ENCODE measurements around the gene SMPD3.

SMPD3 gene

GRCh38 chr16:68376590-68376989 is 71.7 kb downstream of the SMPD3 start:
- H3K27me3 ChIP-seq (ENCODE audit: control insufficient read depth, insufficient read depth, low read length) = no peaks in the 10 kb centered on the region
- H3K4me3 ChIP-seq (ENCODE audit: low read depth, low read length) = no peak overlapping the region
- no peaks in the 10 kb centered on the region for H3K4me1 ChIP-seq (ENCODE audit: control insufficient read depth, insufficient read depth, low read length)
- H3K9me3 ChIP-seq (ENCODE audit: control insufficient read depth, insufficient read depth, low read length) = no peaks in the 10 kb centered on the region
- H3K36me3 ChIP-seq (ENCODE audit: control insufficient read depth, insufficient read depth, low read length) = no peaks in the 10 kb centered on the region
- no peak overlapping the region for H3K9ac ChIP-seq (ENCODE audit: low read depth, low read length)

- no peaks in the 10 kb centered on the region for H3K4me1 ChIP-seq (ENCODE audit: control insufficient read depth, insufficient read depth, low read length)
- no peaks in the 10 kb centered on the region for H3K27me3 ChIP-seq (ENCODE audit: control insufficient read depth, insufficient read depth, low read length)
- no peaks in the 10 kb centered on the region for H3K36me3 ChIP-seq (ENCODE audit: control insufficient read depth, insufficient read depth, low read length)
- H3K9me3 ChIP-seq (ENCODE audit: control insufficient read depth, insufficient read depth, low read length) = no peaks in the 10 kb centered on the region
- H3K4me3 ChIP-seq (ENCODE audit: low read depth, low read length) = no peak overlapping the region
- H3K9ac ChIP-seq (ENCODE audit: low read depth, low read length) = no peak overlapping the region
Observed at GRCh38 chr16:68375801-68376536, 72.3 kb downstream of the SMPD3 start.

GRCh38 chr16:68374961-68375660 is 73.2 kb downstream of the SMPD3 start:
- H3K9ac ChIP-seq (ENCODE audit: low read depth, low read length) = no peak overlapping the region
- H3K27me3 ChIP-seq (ENCODE audit: control insufficient read depth, insufficient read depth, low read length) = no peaks in the 10 kb centered on the region
- no peak overlapping the region for H3K4me3 ChIP-seq (ENCODE audit: low read depth, low read length)
- no peaks in the 10 kb centered on the region for H3K4me1 ChIP-seq (ENCODE audit: control insufficient read depth, insufficient read depth, low read length)
- H3K9me3 ChIP-seq (ENCODE audit: control insufficient read depth, insufficient read depth, low read length) = no peaks in the 10 kb centered on the region
- H3K36me3 ChIP-seq (ENCODE audit: control insufficient read depth, insufficient read depth, low read length) = no peaks in the 10 kb centered on the region

GRCh38 chr16:68374246-68374805 is 74.0 kb downstream of the SMPD3 start:
- Histone ChIP-seq H3K4me1 (ENCODE audit: control insufficient read depth, insufficient read depth, low read length) (no peaks in the 10 kb centered on the region), H3K9ac (ENCODE audit: low read depth, low read length) (no peak overlapping the region), H3K36me3 (ENCODE audit: control insufficient read depth, insufficient read depth, low read length) (no peaks in the 10 kb centered on the region), H3K27me3 (ENCODE audit: control insufficient read depth, insufficient read depth, low read length) (no peaks in the 10 kb centered on the region), H3K9me3 (ENCODE audit: control insufficient read depth, insufficient read depth, low read length) (no peaks in the 10 kb centered on the region), H3K4me3 (ENCODE audit: low read depth, low read length) (no peak overlapping the region)

- Histone ChIP-seq H3K36me3 (ENCODE audit: control insufficient read depth, insufficient read depth, low read length) (no peaks in the 10 kb centered on the region), H3K4me3 (ENCODE audit: low read depth, low read length) (no peak overlapping the region), H3K27me3 (ENCODE audit: control insufficient read depth, insufficient read depth, low read length) (no peaks in the 10 kb centered on the region), H3K4me1 (ENCODE audit: control insufficient read depth, insufficient read depth, low read length) (no peaks in the 10 kb centered on the region), H3K9ac (ENCODE audit: low read depth, low read length) (no peak overlapping the region), H3K9me3 (ENCODE audit: control insufficient read depth, insufficient read depth, low read length) (no peaks in the 10 kb centered on the region)
Observed at GRCh38 chr16:68373528-68374245, 74.6 kb downstream of the SMPD3 start.

- Histone ChIP-seq H3K9ac (ENCODE audit: low read depth, low read length) (no peak overlapping the region), H3K36me3 (ENCODE audit: control insufficient read depth, insufficient read depth, low read length) (no peaks in the 10 kb centered on the region), H3K9me3 (ENCODE audit: control insufficient read depth, insufficient read depth, low read length) (no peaks in the 10 kb centered on the region), H3K27me3 (ENCODE audit: control insufficient read depth, insufficient read depth, low read length) (no peaks in the 10 kb centered on the region), H3K4me3 (ENCODE audit: low read depth, low read length) (no peak overlapping the region), H3K4me1 (ENCODE audit: control insufficient read depth, insufficient read depth, low read length) (no peaks in the 10 kb centered on the region)
Observed at GRCh38 chr16:68372806-68373205, 75.5 kb downstream of the SMPD3 start.

- Histone ChIP-seq H3K27me3 (ENCODE audit: control insufficient read depth, insufficient read depth, low read length) (no peaks in the 10 kb centered on the region), H3K9ac (ENCODE audit: low read depth, low read length) (no peak overlapping the region), H3K36me3 (ENCODE audit: control insufficient read depth, insufficient read depth, low read length) (no peaks in the 10 kb centered on the region), H3K4me1 (ENCODE audit: control insufficient read depth, insufficient read depth, low read length) (no peaks in the 10 kb centered on the region), H3K4me3 (ENCODE audit: low read depth, low read length) (no peak overlapping the region), H3K9me3 (ENCODE audit: control insufficient read depth, insufficient read depth, low read length) (no peaks in the 10 kb centered on the region)
Observed at GRCh38 chr16:68372381-68372720, 76.0 kb downstream of the SMPD3 start.

GRCh38 chr16:68371706-68372380 is 76.5 kb downstream of the SMPD3 start:
- Histone ChIP-seq H3K4me3 (ENCODE audit: low read depth, low read length) (no peak overlapping the region), H3K9ac (ENCODE audit: low read depth, low read length) (no peak overlapping the region), H3K36me3 (ENCODE audit: control insufficient read depth, insufficient read depth, low read length) (no peaks in the 10 kb centered on the region), H3K9me3 (ENCODE audit: control insufficient read depth, insufficient read depth, low read length) (no peaks in the 10 kb centered on the region), H3K27me3 (ENCODE audit: control insufficient read depth, insufficient read depth, low read length) (no peaks in the 10 kb centered on the region), H3K4me1 (ENCODE audit: control insufficient read depth, insufficient read depth, low read length) (no peaks in the 10 kb centered on the region)

- no peak overlapping the region for H3K4me3 ChIP-seq (ENCODE audit: low read depth, low read length)
Observed at GRCh38 chr16:68371276-68371651, 77.0 kb downstream of the SMPD3 start.

GRCh38 chr16:68370581-68371275 is 77.6 kb downstream of the SMPD3 start:
- no peaks in the 10 kb centered on the region for H3K4me1 ChIP-seq (ENCODE audit: control insufficient read depth, insufficient read depth, low read length)
- no peaks in the 10 kb centered on the region for H3K9me3 ChIP-seq (ENCODE audit: control insufficient read depth, insufficient read depth, low read length)
- H3K9ac ChIP-seq (ENCODE audit: low read depth, low read length) = no peak overlapping the region
- no peaks in the 10 kb centered on the region for H3K27me3 ChIP-seq (ENCODE audit: control insufficient read depth, insufficient read depth, low read length)
- H3K4me3 ChIP-seq (ENCODE audit: low read depth, low read length) = no peak overlapping the region
- no peaks in the 10 kb centered on the region for H3K36me3 ChIP-seq (ENCODE audit: control insufficient read depth, insufficient read depth, low read length)

More at GRCh38 chr16:68371276-68371651, 77.0 kb downstream of the SMPD3 start:
- Histone ChIP-seq H3K9ac (ENCODE audit: low read depth, low read length) (no peak overlapping the region), H3K9me3 (ENCODE audit: control insufficient read depth, insufficient read depth, low read length) (no peaks in the 10 kb centered on the region), H3K4me1 (ENCODE audit: control insufficient read depth, insufficient read depth, low read length) (no peaks in the 10 kb centered on the region), H3K36me3 (ENCODE audit: control insufficient read depth, insufficient read depth, low read length) (no peaks in the 10 kb centered on the region), H3K27me3 (ENCODE audit: control insufficient read depth, insufficient read depth, low read length) (no peaks in the 10 kb centered on the region)
